ENCODE results near the gene FICD.
"Not testable (repeated sequence)": the region's sequence is repeated elsewhere in the genome, so short reads cannot be mapped to it uniquely, and the experiment has no call there.

The FICD gene

DNA sequence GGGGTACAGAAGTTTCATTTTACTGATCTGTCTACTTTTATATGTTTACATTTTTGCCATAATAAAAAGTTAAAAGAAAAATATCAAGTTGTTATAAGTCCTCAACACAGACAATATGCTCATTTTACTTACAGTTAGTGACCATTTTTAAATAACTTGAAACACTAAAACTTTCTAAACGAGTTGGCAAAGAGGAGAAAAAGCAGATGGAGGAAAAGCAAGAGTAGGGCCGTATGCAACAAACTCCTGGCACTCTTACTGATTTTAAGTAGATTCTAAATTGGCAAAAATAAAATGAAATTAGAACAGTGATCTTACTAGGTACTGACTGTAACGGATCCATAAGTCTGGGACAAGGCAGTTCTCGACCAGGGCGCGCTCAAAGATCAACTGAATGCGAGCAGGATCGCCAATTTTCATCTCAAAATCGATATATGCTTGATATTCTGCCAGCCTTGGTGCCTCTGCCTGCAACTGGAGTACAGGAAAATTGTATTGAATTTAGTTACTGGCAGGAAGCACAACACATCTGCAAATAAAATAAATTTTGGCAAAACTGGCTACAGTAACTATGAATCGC lies 23.6 kb downstream of the FICD start:
- DNase-seq: no peak

DNA sequence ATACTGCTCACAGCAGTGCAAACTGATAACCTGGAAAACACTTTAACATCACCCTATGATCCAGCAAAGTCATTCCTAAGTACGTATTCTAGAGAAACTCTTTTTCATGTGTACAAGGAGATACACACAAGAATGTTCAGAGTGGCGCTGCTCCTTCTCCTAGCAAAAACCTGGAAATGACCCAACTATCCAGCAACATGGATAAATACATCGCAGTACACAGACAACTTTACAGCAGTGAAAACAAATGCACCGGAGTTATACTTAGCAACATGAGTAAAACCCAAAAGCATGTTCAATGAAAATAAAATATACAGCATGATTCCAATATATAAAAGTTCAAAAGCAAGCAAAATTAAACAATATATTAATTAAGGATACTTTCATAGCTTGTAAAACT lies 27.2 kb downstream of the FICD start:
- no peak for DNase-seq

DNA sequence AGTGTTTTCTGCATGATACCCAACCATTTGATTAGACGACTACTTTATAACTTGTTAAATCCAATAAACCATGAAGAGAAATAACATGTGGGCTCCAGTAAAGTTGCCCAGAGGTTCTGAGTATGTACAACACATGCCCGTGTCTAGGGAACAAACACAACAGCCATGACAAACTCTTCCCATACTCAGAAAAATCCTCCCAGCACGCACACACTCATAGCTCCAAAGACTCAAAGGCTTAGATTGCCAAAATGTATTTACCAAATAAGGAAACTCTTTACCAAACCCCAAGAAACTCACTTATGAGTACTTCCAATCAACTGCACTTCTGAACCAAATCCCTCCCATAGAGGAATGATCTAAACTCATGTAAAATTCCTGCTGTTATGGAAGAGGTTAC lies 28.6 kb downstream of the FICD start:
- DNase-seq: no peak

DNA sequence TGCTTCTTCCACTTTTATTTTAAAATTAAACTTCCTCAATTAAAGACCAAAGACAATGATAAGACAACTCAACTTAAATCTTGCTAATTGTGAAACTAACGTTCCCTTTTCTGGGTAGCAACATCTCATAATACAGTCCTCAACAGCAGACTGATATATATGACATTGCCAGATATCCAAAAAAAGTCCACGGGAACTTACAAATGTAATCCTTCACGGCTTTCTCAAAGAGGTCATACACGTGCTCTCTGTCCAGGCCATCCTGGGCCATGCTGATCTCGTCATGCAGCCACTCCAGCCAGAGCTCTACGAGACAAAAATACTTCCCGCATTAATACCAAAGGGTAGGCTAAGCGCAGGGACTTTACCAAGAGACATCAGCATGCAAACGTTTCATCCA lies 32.6 kb downstream of the FICD start:
- no peak for DNase-seq

DNA sequence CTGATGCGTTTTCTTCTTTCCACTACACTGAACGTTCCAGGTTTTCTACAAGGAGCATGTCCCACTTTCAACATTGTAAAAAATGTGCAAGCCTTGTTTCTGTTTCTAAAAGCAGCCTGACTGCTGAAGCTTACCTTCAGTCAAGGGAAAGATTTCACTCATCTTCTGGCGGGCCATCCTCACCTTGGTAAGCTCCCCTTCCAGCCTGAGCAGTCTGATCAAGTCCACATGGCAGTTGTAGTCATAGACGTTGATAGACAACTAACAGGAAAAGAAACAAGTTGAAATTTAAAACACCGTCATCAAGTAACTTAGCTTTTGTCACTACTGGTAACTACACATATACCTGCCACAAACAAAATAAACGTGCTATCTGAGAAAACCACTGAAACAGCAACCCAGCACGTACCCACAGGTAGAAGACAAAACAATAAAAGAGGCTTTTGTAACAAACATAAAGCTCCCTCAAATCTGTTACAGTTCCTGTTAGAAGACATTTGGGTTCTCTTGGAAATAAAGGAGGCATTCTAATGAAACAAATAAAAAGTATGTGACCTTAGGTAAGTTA lies 34.0 kb downstream of the FICD start:
- no peak for DNase-seq

DNA sequence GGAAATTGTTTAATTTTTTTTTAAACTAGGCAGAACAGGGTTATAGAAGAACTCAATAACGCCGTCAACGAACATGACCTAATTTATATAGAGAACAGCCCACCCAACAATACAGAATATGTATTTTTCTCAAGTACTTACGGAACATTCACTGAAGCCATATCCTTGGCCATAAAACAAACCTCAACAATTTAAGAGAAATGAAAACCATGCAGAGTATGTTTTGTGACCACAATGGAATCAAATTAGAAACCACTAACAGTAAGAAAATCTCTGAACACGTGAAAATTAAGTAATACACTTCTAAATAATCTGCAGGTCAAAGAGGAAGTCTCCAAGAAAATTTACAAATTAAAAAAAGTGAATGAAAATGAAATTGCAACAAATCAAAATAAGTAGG lies 36.5 kb downstream of the FICD start:
- DNase-seq: no peak

DNA sequence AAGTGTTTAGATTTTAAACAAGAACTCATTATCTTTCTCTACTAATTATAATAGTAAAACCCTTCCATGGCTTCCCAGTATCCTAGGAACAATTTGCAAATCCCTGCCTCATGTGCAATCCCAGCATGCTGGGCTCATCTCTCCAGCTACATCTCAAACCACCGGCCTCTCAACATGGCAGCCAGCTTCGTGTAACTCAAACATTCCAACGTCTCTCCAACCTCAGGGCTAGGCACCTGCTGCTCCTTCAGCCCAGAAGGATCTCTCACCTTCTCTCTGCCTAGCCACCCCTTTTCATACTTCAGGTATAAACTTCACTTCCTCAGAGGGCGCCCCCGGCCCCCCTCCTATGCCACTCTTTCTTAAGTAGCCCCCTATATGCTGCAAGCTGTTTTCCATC lies 38.7 kb downstream of the FICD start:
- DNase-seq: no peak

DNA sequence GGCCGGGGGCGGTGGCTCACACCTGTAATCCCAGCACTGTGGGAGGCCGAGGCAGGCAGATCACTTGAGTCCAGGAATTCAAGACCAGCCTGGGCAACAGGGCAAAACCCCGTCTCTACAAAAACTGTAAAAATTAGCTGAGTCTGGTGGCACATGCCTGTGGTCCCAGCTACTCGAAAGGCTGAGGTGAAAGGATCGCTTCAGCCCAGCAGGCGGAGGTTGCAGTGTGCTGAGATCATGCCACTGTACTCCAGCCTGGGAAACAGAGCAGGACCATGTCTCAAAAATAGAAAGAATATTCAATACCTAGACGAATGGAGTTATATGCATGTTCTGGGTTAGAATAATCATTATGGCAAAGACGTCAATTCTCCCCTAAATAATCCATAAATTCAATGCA lies 40.3 kb downstream of the FICD start:
- not testable (repeated sequence) for DNase-seq

DNA sequence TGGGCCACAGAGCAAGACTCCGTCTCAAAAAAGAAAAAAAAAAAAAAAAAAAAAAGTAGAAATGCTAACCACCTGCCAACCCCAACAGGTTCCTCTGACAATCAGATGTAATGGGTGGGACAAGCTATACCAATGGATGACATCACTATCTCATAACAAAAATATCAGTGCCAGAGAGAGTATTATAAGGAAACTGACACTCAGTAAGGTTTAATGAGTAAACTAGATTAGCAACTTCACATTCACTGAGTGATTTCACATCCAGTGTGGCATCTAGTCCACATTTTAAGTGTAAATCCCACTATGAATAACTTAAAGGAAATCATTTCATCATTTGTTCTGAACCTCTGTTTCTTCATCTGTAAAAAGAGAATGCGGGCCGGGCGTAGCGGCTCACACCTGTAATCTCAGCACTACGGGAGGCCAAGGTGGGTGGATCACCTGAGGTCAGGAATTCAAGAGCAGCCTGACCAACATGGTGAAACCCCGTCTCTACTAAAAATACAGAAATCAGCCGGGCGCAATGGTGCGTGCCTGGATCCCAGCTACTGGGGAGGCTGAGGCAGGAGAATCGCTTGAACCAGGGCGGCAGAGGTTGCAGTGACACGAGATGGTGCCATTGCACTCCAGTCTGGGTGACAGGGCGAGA lies 44.1 kb downstream of the FICD start:
- no peak for DNase-seq

DNA sequence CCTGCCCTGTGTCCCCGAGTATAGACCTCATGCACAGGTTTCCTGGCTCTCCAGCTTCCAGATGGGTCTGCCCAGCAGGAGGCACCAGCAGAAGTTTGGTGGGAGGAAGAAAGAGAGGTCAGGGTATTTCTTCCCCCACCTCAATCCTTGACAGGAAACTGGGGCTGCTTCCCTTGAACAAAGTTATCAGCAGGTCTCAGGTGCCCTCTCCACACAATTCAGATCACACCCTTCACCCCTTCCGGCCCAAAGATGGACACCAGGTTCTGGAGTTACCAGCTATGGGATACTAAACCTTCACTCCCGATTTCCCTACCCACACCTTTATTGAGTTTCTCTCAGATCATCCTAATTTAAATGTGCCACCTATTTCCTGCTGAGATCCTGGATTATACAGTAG lies 44.7 kb downstream of the FICD start:
- DNase-seq: no peak

DNA sequence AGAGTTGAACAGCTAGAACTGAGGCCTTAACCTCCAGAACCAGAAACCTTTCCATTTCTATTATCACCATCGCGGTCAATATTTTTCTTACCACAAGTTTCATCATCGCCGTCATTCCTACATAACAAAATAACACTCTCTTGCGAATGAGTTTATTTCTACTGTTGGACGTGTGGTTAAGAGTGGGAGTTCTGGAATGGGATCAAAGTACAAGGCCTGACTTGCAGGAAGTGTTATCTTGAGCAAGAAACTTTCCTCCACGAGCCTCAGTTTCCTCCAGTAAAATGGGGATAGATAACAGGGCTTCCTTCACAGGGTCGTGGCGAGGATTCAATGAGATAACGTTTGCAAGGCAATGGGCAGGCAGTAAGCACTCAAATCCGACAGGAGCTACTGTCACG lies 45.2 kb downstream of the FICD start:
- DNase-seq: no peak

DNA sequence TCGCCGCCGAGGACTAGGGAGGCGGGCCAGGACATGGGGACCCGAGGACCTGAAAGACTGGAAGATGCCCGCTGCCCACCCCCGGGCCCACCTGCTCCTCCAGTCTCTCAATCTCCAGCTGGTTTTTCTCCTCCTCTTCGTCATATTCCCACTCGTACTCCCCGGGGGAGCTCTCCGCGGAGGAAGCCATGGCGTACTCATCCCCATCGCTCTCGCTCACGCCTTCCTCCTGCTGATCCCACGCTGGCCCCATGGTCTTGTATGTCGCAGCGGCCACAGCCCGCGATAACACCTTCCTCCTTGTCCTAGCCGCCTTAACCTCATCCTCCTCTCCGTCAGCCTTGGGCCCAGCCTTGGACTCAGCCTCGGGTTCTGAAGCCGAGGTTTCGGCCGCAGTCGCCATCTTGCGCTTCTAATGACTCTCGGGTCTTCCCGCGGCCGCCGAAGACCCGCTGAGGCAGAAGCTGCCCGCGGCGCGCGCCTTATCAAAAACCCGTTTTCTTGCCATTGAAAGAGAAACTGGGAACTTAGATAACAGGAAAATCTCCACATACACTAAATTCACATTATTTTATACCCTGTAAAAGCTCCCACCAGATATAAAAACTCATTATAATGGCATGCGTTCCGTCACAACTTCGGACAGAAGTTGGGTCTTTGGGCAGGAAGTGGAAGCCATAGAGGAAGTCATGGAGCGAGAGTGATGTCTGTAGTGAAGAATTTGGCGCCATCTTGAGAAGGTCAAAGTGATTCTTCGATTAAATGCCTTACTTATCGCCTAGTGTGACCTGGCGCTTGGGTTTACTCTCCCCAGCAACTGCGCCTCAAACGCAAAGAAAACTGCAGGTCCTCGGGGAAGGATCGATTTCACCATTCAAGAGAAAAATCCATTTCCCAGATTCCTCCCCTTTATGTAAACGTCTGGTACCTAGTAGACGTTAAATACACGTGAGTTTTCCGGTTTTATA lies 46.0 kb downstream of the FICD start, which contains the start of gene SART3:
Gene SART3 (minus strand): TSS at position 422 of the 968 bp plus-strand sequence. CDS start 19 bp downstream, at position 403.
- DNase-seq: peak; percentile 92

DNA sequence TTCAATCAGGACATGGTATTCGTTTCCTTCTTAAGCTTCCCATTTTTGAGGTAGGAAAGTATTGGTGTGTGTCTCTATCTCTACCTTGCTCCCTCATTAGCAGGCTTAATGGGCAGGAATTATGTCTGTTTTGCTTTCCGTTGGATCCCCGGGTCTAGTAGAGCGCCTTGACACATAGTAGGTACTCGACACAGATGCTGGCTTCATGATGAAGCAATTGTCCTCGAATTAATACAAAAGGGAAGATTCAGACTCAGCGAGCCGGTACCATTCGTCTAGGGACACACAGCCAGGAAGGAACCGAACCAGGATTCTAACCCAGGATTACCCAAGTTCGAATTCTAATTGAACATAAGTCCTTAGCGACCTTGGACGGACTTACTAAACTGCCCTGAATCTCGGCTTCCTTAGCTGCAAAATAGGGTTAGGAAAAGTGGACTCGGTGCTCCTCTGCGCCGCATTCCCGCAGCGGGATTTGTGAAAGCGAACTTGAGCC lies 46.8 kb downstream of the FICD start:
- DNase-seq: no peak

DNA sequence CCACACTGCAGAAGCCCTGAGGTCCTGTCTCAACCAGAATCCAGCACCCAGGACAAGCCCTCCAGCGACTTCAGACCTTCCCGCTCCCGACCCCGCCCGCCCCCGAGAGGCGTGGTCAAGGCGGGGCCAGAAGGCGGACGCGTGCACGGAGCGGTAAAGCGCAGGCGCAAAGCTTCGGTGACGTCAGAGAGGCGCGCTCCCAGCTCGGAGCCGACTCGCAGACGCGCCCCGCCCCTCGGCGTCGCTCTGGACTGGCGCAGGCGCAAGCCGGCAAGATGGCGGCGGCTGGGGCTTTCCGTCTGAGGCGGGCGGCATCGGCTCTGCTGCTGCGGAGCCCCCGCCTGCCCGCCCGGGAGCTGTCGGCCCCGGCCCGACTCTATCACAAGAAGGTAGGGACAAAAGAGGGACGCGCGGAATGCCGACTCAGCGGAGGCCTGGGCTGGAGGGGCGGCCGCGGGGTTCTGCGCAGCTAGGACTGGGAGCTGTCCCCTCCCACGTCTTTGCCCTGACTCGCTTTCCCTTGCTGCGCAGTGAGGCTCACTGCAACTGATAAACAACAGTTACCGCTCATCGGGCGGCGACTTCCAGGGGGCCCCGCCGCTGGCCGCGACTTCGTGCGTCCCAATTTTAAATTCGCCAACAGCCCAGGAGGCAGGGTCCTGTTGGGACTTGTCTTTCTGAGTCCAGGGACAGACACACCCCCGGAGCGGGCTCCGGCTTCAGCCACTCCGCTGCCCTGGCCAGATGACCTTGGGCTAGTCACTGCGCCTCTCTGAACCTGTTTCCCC lies 47.5 kb downstream of the FICD start, which contains the start of gene ISCU:
Gene ISCU (plus strand): TSS at position 249 of the 788 bp plus-strand sequence. CDS start 27 bp downstream, at position 276.
- peak; percentile 98 for DNase-seq

DNA sequence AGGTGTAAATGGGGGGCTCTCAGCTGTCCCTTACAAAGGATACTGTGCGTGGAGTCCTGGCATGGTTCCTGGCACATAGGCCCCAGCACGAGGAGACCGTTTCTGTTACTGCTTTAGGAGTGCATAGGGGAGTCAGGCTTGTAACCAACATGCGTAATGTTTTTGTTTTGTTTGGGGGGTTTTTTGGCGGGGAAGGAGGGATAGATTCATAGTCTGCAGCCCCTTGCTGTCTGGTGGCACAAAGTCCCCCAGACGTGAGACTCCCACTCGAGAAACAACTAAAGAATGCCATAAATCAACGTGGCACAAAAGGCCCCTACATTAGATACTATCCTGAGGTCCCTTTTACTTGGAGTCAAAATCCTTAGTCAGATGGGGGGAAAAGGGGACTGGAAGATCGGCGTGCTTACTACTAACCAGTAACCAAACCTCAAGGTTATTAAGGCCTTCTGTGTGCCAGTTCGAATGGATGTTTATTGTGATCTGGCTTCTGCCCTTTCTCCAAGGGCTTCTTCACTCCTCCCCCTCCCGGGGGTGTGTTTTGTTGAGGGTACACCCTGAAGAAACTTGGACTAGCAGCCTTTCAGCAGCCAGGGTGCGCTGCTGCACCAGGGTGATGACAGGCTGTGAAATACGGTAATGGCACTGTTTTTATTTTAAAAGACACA lies 48.2 kb downstream of the FICD start:
- peak; percentile 91 for DNase-seq

DNA sequence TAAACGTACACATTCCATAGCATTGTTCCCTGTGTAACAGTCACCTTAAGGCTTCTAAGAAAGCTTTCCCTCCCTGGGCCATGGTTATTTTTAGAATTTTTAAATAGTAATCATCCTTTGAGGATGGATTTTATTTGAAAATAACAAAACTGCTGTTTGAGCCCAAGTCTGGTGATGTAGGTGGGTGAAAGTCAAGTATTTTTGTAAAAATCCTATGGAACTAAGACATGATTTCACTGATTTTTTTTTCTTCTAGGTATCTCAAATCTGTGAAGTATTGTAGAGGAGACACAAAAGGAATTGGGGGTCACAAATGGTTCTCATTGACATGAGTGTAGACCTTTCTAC lies 48.7 kb downstream of the FICD start:
- DNase-seq: no peak

DNA sequence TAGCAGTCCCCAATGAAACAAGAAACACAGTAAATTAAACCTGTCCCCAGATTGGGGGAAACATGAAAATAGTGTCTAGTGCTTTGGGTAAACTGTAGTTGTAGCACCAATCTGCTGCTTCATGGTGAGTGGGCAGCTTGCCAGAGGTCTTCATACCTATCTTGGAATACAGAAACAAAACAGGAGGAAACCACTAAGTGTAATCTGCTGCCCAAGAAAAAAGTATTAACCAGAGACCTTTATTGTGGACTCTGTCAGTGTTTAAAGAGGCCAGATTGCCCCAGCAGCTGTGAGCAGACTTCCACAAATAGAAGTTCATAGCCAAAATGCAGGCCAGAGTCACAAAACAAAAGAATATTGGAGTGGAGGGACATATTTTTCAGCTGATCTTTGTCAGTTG lies 49.6 kb downstream of the FICD start:
- DNase-seq: no peak

DNA sequence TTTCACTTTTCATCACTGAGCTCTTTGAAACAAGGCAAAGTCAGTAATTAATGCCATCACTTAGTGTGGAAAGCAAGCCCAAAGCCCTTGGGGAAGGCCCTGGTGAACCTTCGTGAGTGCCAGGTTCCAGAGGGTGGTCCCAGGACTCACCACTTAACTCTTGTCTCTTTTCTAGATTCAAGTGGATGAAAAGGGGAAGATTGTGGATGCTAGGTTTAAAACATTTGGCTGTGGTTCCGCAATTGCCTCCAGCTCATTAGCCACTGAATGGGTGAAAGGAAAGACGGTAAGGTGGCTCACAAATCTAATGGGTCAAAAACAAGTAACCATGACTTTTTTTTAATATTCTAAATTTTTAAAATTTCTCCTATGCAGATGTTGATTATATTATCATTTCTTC lies 50.1 kb downstream of the FICD start:
- DNase-seq: no peak

DNA sequence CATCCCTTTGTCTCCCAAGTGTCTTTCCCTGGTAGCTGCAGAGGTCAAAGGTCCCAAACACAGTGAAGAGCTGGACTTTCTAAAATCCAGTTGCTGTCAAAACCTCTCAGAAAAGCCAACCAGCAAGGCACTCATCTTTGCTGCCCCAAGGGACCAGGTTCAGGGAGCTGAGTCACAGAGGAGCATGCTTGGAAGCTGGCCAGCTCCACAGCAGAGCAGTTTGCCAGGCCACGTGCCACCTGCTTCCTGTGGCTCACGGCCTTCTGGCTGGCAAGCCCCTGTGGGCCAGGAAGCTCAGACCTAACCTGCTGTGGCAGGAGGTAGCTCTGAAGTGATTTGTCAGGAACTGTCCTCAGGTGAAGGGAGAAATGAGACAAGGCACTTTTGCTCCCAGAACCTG lies 50.9 kb downstream of the FICD start:
- peak; percentile 60 for DNase-seq

DNA sequence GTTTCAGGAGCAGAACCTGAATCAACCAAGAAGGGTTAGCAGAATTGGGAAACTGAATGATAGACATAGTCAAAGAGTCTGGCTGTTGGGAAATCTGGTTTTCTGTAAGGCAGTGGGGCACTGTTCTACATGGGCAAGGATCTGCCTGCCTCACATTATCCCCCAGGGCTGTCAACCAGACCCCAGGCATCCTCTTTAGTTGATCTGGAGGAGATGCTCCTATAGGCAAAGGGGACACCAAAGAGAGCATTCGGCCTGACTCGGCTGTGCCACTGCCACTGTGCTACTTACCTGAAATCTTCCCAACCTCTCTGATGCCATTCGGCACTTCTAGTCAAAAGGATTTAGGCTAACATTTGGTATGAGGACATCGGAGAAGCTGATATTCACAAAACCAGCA lies 51.4 kb downstream of the FICD start:
- no peak for DNase-seq

DNA sequence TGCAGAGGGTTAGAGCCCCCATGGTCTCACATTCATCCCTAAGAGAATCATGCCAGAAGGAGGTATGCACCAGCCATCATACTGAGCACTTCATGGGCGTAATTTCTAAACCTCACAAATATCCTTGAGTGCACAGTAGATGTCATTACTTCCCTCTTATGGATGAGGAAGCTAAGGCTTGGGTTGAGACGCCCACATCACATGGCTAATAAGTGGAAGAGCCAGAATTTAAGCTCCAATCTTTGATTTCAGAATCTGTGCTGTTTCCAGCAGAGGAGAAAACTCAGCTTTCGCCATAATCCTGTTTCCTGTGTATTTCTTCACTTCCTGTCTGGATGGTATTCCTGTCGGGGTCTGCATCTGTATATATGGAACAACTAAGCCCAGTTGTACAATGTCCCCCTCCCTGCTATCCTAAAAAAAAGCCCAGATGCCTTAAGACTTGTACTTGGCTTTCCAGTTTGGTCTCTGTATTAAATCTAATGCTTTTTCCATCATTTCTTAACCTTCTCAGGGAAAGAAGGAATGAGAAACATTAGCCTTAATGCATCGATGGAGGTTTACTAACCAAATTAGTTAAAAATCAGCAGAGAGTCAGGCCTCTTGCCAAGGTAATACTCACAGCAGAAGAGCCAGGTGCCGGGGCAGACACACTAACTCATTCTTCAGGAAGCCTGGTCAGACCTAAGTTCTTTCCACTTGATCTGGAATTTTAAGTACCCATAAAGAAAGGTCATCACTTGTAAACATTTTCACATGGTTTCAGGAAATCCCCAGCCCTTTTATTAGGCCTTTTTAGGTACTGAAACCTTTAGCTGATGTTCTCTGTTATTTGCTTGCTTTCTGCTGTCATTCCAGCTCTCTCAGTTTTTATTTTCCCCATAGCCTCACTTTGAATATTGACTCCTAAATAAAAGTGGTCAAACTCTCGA lies 52.6 kb downstream of the FICD start:
- DNase-seq: no peak
